Neural cell (in vitro differentiated cells): Measurements from ENCODE around the gene STAT3.

ENCODE experiments used
- EZH2 ChIP-seq: fragments of 200-600, 300-800 bp; shearing (Covaris generic), sonication (generic); IDR thresholded peaks from 2 replicates; pipeline ENCODE4 v1.6.1; 2014; ENCODE audit warnings: antibody characterized with exemption, low read length, borderline replicate concordance, mild to moderate bottlenecking; ENCODE audit not compliant: insufficient read depth, poor library complexity, severe bottlenecking
- REST ChIP-seq: IDR thresholded peaks from 2 replicates; pipeline ENCODE4 v1.6.1; 2012; ENCODE audit warnings: borderline replicate concordance
- SMC3 ChIP-seq: fragments of 450-650 bp; conservative IDR thresholded peaks from 2 replicates; pipeline ENCODE4 v1.6.1; 2014; ENCODE audit warnings: antibody characterized with exemption, mild to moderate bottlenecking, moderate library complexity; ENCODE audit not compliant: poor library complexity
- TF ChIP-seq, protein P1 (sequence below): fragments of 450-650 bp; IDR thresholded peaks from 2 replicates; pipeline ENCODE4 v1.5.1; 2014; ENCODE audit warnings: antibody characterized with exemption, mild to moderate bottlenecking, moderate library complexity; ENCODE audit not compliant: poor library complexity, severe bottlenecking

DNA sequence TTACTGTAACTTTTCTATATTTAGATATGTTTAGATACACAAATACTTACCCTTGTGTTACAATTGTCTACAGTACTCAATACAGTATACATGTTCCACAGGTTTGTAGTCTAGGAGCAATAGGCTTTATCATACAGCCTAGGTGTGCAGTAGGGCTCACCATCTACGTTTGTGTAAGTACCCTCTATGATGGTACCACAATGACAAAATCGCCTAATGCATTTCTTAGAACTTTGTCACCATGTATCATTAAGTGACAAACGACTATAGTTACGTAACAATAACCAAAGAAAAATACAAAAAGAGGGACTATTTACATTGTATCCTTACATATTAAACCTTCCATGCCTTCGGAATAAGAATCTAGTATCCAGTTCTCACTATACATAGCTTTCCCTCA is 120.0 kb downstream of the STAT3 start:
- TF ChIP-seq, protein P1, sequence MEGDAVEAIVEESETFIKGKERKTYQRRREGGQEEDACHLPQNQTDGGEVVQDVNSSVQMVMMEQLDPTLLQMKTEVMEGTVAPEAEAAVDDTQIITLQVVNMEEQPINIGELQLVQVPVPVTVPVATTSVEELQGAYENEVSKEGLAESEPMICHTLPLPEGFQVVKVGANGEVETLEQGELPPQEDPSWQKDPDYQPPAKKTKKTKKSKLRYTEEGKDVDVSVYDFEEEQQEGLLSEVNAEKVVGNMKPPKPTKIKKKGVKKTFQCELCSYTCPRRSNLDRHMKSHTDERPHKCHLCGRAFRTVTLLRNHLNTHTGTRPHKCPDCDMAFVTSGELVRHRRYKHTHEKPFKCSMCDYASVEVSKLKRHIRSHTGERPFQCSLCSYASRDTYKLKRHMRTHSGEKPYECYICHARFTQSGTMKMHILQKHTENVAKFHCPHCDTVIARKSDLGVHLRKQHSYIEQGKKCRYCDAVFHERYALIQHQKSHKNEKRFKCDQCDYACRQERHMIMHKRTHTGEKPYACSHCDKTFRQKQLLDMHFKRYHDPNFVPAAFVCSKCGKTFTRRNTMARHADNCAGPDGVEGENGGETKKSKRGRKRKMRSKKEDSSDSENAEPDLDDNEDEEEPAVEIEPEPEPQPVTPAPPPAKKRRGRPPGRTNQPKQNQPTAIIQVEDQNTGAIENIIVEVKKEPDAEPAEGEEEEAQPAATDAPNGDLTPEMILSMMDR: no peak
- TF ChIP-seq EZH2 (no peak), SMC3 (no peak), REST (no peak)
